Upper lobe of right lung (tissue), 1 donor: Measurements from ENCODE around the gene ANAPC16. TPM values are rescaled to one million over a fixed set of nuclear protein-coding genes. Genes with fewer than 3 reads are reported as not detected.
"Not testable (repeated sequence)": the region's sequence is repeated elsewhere in the genome, so short reads cannot be mapped to it uniquely, and the experiment has no call there.

Experiments
- ATAC-seq: fragments of 200-7000 bp; cut with Tn5 transposase; one replicate; pipeline ENCODE4 v1.9.1; 2020; ENCODE audit warnings: mild to moderate bottlenecking, moderate library complexity
- DNase-seq: peaks from one replicate; pipeline ENCODE4 v3.0.0-alpha.2; 2020
- H3K27ac ChIP-seq: fragments of 200-600 bp; one replicate; pipeline ENCODE4 v1.8.0; 2022
- H3K27me3 ChIP-seq: fragments of 200-600 bp; one replicate; pipeline ENCODE4 v1.8.0; 2022; ENCODE audit warnings: mild to moderate bottlenecking
- H3K36me3 ChIP-seq: fragments of 200-600 bp; one replicate; pipeline ENCODE4 v1.8.0; 2022
- H3K4me1 ChIP-seq: fragments of 200-600 bp; one replicate; pipeline ENCODE4 v1.8.0; 2022
- H3K4me3 ChIP-seq: fragments of 200-600 bp; one replicate; pipeline ENCODE4 v1.8.0; 2022; ENCODE audit warnings: mild to moderate bottlenecking
- H3K9me3 ChIP-seq: fragments of 200-600 bp; one replicate; pipeline ENCODE4 v1.8.0; 2022
- CTCF ChIP-seq: fragments of 200-600 bp; IDR thresholded peaks from one replicate; pipeline ENCODE4 v1.8.0; 2022; ENCODE audit warnings: antibody characterized with exemption
- intact Hi-C: fragments of 100-400 bp; cut with DNase I; formaldehyde crosslinking; loops from one replicate; pipeline ENCODE4 v1.11.0; 2022
- total RNA-seq: library from RNA; stranded (reverse); fragmentation: NEBNext Ultra II Directional; extraction: Animal tissue kit (Norgen Biotek cat#: 25700); gene quantifications from one replicate; pipeline ENCODE4 v1.2.1, GENCODE V29; 2021
- donor health status: DM: no; HTN: yes; CAD: no; lungs with severe emphysema.

ANAPC16 gene
- total RNA-seq, 1 donor from 2014 or later = 118 TPM

- no peaks in the 10 kb centered on the region for H3K9me3 ChIP-seq
- DNase-seq (no peak), ATAC-seq (no peak)
- intact Hi-C loops = no loop called here
- TF ChIP-seq CTCF = no peak
- no peaks in the 10 kb centered on the region for H3K36me3 ChIP-seq
- peaks cover 26% of the 10 kb centered on the region for H3K4me1 ChIP-seq
- no peaks in the 10 kb centered on the region for H3K27me3 ChIP-seq
- no peak overlapping the region for H3K27ac ChIP-seq
- no peak overlapping the region for H3K4me3 ChIP-seq
Observed at GRCh38 chr10:72265508-72265907, 49.7 kb downstream of the ANAPC16 start.

DNA sequence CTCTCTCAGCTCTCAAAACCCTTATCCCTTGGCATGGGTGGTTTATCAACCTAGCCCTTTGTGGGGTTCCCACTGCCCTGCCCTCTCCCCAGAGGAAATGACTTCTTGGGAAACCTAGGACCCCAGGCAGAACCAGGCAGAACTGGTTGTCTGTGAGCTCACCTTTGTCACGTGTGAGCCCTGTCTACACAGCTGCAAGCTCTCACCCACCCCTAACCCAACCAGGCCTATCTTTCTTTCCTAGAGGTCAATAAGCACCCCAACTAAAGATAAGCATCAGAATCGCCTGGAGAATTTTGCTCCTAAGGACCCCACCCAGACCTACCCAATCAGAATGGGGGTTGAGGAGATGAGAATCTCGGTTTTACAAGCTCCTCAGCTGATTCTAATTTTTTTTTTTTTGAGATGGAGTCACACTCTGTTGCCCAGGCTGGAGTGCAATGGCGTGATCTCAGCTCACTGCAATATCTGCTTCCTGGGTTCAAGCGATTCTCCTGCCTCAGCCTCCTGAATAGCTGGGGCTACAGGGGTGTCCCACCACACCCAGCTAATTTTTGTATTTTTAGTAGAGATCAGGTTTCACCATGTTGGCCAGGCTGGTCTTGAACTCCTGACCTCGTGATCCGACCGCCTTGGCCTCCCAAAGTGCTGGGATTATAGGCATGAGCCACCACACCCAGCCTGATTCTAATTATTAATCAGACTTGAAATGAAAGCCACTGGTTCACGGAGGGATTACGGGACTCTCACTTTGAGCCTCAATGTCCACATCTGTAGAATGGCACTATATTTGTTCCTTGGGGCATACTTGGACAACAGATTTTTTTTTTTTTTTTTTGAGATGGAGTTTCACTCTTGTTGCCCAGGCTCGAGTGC is 50.4 kb downstream of the ANAPC16 start:
- Histone ChIP-seq H3K27me3 (no peaks in the 10 kb centered on the region), H3K4me1 (peaks cover 20% of the 10 kb centered on the region), H3K9me3 (no peaks in the 10 kb centered on the region), H3K4me3 (no peak overlapping the region), H3K36me3 (no peaks in the 10 kb centered on the region), H3K27ac (no peak overlapping the region)
- intact Hi-C loops = no loop called here
- DNase-seq (no peak), ATAC-seq (no peak)
- TF ChIP-seq CTCF = no peak

- Histone ChIP-seq H3K27ac (no peak overlapping the region), H3K4me3 (no peak overlapping the region), H3K36me3 (no peaks in the 10 kb centered on the region), H3K9me3 (no peaks in the 10 kb centered on the region), H3K4me1 (peaks cover 20% of the 10 kb centered on the region), H3K27me3 (no peaks in the 10 kb centered on the region)
- intact Hi-C loops = no loop called here
- ATAC-seq = no peak
- no peak for DNase-seq
- TF ChIP-seq CTCF = no peak
Observed at GRCh38 chr10:72267381-72267780, 51.6 kb downstream of the ANAPC16 start.

GRCh38 chr10:72267819-72268399 is 52.1 kb downstream of the ANAPC16 start:
- Histone ChIP-seq H3K9me3 (no peaks in the 10 kb centered on the region), H3K27ac (no peak overlapping the region), H3K4me3 (no peak overlapping the region), H3K4me1 (peaks cover 24% of the 10 kb centered on the region), H3K36me3 (no peaks in the 10 kb centered on the region), H3K27me3 (no peaks in the 10 kb centered on the region)
- intact Hi-C loops = no loop called here
- no peak for ATAC-seq
- TF ChIP-seq CTCF = no peak
- no peak for DNase-seq

DNA sequence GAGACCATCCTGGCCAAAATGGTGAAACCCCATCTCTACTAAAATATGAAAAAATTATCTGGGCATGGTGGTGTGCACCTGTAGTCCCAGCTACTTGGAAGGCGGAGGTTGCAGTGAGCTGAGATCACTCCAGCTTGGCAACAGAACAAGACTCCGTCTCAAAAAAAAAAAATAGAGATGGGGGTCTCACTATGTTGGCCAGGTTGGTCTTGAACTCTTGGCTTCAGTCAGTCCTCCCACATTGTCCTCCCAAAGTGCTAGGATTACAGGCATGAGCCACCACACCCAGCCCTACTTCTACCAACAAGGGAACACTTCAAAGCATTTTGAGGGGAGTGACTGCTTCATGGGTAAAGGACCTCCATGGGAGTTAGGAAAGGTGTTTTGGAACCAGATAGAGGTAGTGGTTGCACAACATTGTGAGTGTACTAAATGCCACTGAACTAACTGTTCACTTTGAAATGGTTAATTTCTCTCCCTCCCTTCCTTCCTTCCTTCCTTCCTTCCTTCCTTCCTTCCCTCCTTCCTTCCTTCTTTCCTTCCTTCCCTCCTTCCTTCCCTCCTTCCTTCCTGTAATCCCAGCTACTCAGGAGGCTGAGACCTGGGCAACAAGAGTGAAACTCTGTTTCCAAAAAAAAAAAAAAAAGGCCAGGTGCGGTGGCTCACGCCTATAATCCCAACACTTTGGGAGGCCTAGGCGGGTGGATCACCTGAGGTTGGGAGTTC is 52.8 kb downstream of the ANAPC16 start:
- H3K27ac ChIP-seq, ATAC-seq, H3K36me3 ChIP-seq, DNase-seq, H3K27me3 ChIP-seq, intact Hi-C loops, H3K4me3 ChIP-seq, H3K9me3 ChIP-seq: not testable (repeated sequence)
- peaks cover 18% of the 10 kb centered on the region for H3K4me1 ChIP-seq
